Kidney (tissue), 14 donors: ENCODE results near the gene RBBP8. TPM values are rescaled to one million over a fixed set of nuclear protein-coding genes. Genes with fewer than 3 reads are reported as not detected.

ENCODE experiments used
- DNase-seq, 5 donors: peaks; one replicate each; pipeline ENCODE4 v3.0.0-alpha.2; 2013 to 2020
- FAIRE-seq: peaks from 2 replicates; lab custom pipeline; 2012; peaks lifted over from hg19 to GRCh38; lab: Jason Lieb, UNC
- H3K27ac ChIP-seq, 2 donors: one replicate each; pipeline ENCODE4 v1.7.0; 2013; ENCODE audit warnings: low read depth in 2 of 2, low read length in 2 of 2, inconsistent platforms in 1 of 2
- H3K27me3 ChIP-seq: one replicate; pipeline ENCODE4 v1.7.1; 2013; ENCODE audit warnings: low read length, inconsistent platforms; ENCODE audit not compliant: control insufficient read depth, insufficient read depth
- H3K36me3 ChIP-seq, 3 donors: one replicate each; pipeline versions ENCODE4 v1.7.0 to v1.7.1; 2013; ENCODE audit warnings: low read length in 3 of 3, control low read depth in 1 of 3, inconsistent platforms in 1 of 3; ENCODE audit not compliant: insufficient read depth in 3 of 3, control insufficient read depth in 2 of 3
- H3K4me1 ChIP-seq, 3 donors: one replicate each; pipeline versions ENCODE4 v1.7.0 to v1.7.1; 2013; ENCODE audit warnings: low read length in 3 of 3, inconsistent platforms in 1 of 3, low read depth in 1 of 3; ENCODE audit not compliant: control insufficient read depth in 2 of 3, insufficient read depth in 2 of 3
- H3K4me3 ChIP-seq, 3 donors: one replicate each; pipeline versions ENCODE4 v1.7.0 to v1.8.1; 2013; ENCODE audit warnings: low read length in 3 of 3, control low read depth in 1 of 3, inconsistent platforms in 1 of 3
- H3K9ac ChIP-seq, 3 donors: one replicate each; pipeline versions ENCODE4 v1.7.0 to v1.7.1; 2013; ENCODE audit warnings: low read length in 3 of 3, control low read depth in 1 of 3, inconsistent platforms in 1 of 3
- H3K9me3 ChIP-seq, 3 donors: one replicate each; pipeline versions ENCODE4 v1.7.0 to v1.7.1; 2013; ENCODE audit warnings: low read length in 3 of 3, control low read depth in 1 of 3, inconsistent platforms in 1 of 3; ENCODE audit not compliant: control insufficient read depth in 2 of 3, insufficient read depth in 1 of 3
- intact Hi-C: fragments of 100-400 bp; cut with DNase I; formaldehyde crosslinking; loops from one replicate; pipeline ENCODE4 v1.11.1; 2022
- polyA plus RNA-seq: library from polyadenylated mRNA; stranded (reverse); fragments of 350-450 nt; fragmentation: Illumina TruSeq; extraction: RNeasy Lipid Tissue Mini Kit (QIAGEN cat#74804); gene quantifications from one replicate; pipeline ENCODE4 v1.2.3, GENCODE V29; 2014; ENCODE audit warnings: low read depth, low replicate concordance; ENCODE audit not compliant: insufficient read depth
- total RNA-seq: library from RNA; stranded (reverse); fragmentation: NEBNext Ultra II Directional; extraction: Animal tissue kit (Norgen Biotek cat#: 25700); gene quantifications from one replicate; pipeline ENCODE4 v1.2.1, GENCODE V29; 2021
- TF ChIP-seq, protein P1 (sequence below): IDR thresholded peaks from 3 replicates; pipeline ENCODE4 v1.5.1; 2012; ENCODE audit warnings: mild to moderate bottlenecking, moderate library complexity, borderline replicate concordance; ENCODE audit not compliant: insufficient read depth; ENCODE audit errors: extremely low read depth
- donor health status: control.
- donor health status: control.
- donor health status: control.
- donor health status: control.
- donor health status: control.
- donor health status: DM: yes; HTN: yes; CAD: no.
- donor health status: Normal renal cell carcinoma (clear cell type).

The RBBP8 gene
- total and polyA plus RNA-seq, 2 donors from 2014 or later, result 45.8 to 166 TPM

DNA sequence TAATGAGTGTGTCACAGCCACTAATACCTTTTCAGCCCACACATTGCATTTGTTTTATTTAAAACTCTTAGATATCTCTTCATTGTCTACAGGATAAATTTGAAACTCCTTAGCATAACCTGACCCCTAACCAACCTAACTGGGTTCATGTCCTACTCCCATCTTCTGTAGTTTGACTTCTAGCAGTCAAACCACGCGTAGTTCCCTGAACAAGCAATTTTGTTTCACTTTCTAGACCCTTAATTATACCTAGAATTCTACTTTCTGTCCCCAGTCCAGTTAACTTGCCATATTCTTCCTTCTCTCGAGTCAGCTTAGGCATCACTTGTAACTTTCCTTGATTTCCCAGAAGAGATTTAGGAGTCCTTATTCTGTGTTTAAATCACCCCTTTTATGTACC, 55.1 kb downstream of the RBBP8 start:
- DNase-seq (no peak), FAIRE-seq (no peak)
- Histone ChIP-seq H3K9ac (no peak overlapping the region), H3K27ac (no peak overlapping the region), H3K36me3 (peaks cover 0 to 16% (median 15%) of the 10 kb centered on the region in 3 donors), H3K4me1 (no peaks in the 10 kb centered on the region), H3K4me3 (no peak overlapping the region), H3K9me3 (no peaks in the 10 kb centered on the region), H3K27me3 (no peaks in the 10 kb centered on the region)
- intact Hi-C loops, result no loop called here
- TF ChIP-seq, protein P1, sequence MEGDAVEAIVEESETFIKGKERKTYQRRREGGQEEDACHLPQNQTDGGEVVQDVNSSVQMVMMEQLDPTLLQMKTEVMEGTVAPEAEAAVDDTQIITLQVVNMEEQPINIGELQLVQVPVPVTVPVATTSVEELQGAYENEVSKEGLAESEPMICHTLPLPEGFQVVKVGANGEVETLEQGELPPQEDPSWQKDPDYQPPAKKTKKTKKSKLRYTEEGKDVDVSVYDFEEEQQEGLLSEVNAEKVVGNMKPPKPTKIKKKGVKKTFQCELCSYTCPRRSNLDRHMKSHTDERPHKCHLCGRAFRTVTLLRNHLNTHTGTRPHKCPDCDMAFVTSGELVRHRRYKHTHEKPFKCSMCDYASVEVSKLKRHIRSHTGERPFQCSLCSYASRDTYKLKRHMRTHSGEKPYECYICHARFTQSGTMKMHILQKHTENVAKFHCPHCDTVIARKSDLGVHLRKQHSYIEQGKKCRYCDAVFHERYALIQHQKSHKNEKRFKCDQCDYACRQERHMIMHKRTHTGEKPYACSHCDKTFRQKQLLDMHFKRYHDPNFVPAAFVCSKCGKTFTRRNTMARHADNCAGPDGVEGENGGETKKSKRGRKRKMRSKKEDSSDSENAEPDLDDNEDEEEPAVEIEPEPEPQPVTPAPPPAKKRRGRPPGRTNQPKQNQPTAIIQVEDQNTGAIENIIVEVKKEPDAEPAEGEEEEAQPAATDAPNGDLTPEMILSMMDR, result no peak

DNA sequence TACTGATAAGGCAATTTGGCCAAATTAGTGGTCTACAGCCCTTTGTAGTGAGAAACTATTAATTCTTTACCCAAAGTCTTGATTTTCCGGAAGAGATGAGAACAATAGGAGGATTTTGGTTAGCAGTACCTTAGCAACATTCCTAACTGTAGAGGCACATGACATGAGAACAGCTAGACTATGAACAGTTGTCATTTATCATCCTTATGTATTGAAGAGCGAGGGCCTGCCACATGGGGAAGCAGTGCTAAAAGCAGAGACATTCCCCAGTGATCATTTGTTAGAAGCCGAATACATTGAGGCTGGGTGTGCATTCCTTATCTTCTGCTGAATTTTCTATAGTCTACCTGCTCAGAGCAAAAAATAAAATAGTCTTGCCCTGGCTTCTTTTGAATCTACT, 65.2 kb downstream of the RBBP8 start:
- no peak overlapping the region for H3K27ac ChIP-seq
- H3K9me3 ChIP-seq, result no peaks in the 10 kb centered on the region
- no peak overlapping the region for H3K4me3 ChIP-seq
- no peaks in the 10 kb centered on the region for H3K27me3 ChIP-seq
- intact Hi-C loops, result no loop called here
- FAIRE-seq (no peak), DNase-seq (no peak)
- TF ChIP-seq, protein P1, result no peak
- no peaks in the 10 kb centered on the region for H3K4me1 ChIP-seq
- no peak overlapping the region for H3K9ac ChIP-seq
- peaks cover 0 to 6% (median 0%) of the 10 kb centered on the region in 3 donors for H3K36me3 ChIP-seq

DNA sequence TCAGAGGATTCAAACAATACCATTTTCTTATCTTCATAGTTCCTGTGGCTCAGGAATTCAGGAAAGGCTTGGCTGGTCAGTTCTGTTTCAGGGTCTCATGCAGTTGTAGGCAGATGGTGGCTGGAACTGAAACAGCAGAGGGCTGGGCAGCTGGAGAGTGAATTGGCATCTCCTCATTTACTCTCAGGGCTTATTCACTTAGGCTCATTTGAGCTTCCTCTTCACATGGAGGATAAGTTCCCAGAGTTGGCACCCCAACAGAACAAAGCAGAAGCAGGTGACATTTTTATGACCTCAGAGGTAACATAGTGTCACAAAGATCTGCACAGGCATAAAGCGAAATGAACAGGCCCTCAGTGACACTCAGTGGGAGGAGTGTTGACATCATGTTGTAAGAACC, 66.1 kb downstream of the RBBP8 start:
- intact Hi-C loops, result no loop called here
- TF ChIP-seq, protein P1, result no peak
- no peak overlapping the region for H3K9ac ChIP-seq
- H3K27ac ChIP-seq, result no peak overlapping the region
- no peak overlapping the region for H3K4me3 ChIP-seq
- no peaks in the 10 kb centered on the region for H3K27me3 ChIP-seq
- FAIRE-seq (no peak), DNase-seq (no peak)
- peaks cover 0 to 5% (median 0%) of the 10 kb centered on the region in 3 donors for H3K36me3 ChIP-seq
- no peaks in the 10 kb centered on the region for H3K9me3 ChIP-seq
- H3K4me1 ChIP-seq, result no peaks in the 10 kb centered on the region

DNA sequence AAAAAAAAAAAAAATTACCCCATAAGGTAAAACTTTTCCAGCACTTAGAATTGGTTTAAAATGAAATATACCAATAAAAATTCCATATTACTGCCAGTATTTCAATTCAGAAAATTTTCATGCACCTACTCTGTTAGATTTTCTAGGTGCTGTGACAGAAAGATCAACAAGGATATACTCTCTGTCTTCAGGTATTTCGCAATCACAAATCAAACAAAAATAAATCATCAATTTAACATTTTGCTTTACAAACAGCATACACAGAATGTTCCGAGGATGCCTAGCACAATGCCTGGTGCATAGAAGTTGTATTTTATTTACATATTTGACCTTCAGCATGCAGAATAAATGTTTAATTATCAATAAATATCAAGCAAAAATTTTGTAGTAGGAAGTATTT, 66.5 kb downstream of the RBBP8 start:
- no peaks in the 10 kb centered on the region for H3K4me1 ChIP-seq
- no peak overlapping the region for H3K4me3 ChIP-seq
- H3K9ac ChIP-seq, result no peak overlapping the region
- intact Hi-C loops, result no loop called here
- H3K36me3 ChIP-seq, result peaks cover 0 to 5% (median 0%) of the 10 kb centered on the region in 3 donors
- TF ChIP-seq, protein P1, result no peak
- DNase-seq (no peak), FAIRE-seq (no peak)
- H3K9me3 ChIP-seq, result no peaks in the 10 kb centered on the region
- H3K27ac ChIP-seq, result no peak overlapping the region
- no peaks in the 10 kb centered on the region for H3K27me3 ChIP-seq
